Activated naive CD8-positive, alpha-beta T cell treated with anti-CD3 and anti-CD28 coated beads, Interleukin-2, amount 10 ng/mL, durations not matched to agents 7 days and 5 days (primary cell): ENCODE measurements around the gene FASN. TPM values are rescaled to one million over a fixed set of nuclear protein-coding genes. Genes with fewer than 3 reads are reported as not detected.
A peak's percentile ranks its signal among the peaks of the same experiment; 100 is the strongest.

Source experiments
- ATAC-seq: fragments of 150-1000 bp; cut with Tn5 transposase; one replicate; pipeline ENCODE4 v1.10.0; 2021; ENCODE audit warnings: low read depth, moderate library complexity
- POLR2A ChIA-PET: fragments of 350-600 bp; sonication (Branson Sonifier 250); formaldehyde crosslinking; loops from one replicate; lab custom pipeline; 2021; ENCODE audit warnings: antibody characterized with exemption; lab: Charles Lee
- DNase-seq: peaks from one replicate; pipeline ENCODE4 v3.0.0; 2021
- H3K27ac Mint-ChIP-seq: one replicate; pipeline ENCODE4 v1.8.0; 2022; ENCODE audit warnings: mild to moderate bottlenecking, mixed read lengths
- H3K27me3 Mint-ChIP-seq: one replicate; pipeline ENCODE4 v1.8.0; 2022; ENCODE audit warnings: mild to moderate bottlenecking, moderate library complexity, mixed read lengths
- H3K36me3 Mint-ChIP-seq: one replicate; pipeline ENCODE4 v1.8.0; 2021; ENCODE audit warnings: mild to moderate bottlenecking, mixed read lengths
- H3K4me1 Mint-ChIP-seq: one replicate; pipeline ENCODE4 v1.8.0; 2021; ENCODE audit warnings: mixed read lengths
- H3K4me3 Mint-ChIP-seq: one replicate; pipeline ENCODE4 v1.8.0; 2022; ENCODE audit warnings: mild to moderate bottlenecking, moderate library complexity, mixed read lengths
- H3K9me3 Mint-ChIP-seq: one replicate; pipeline ENCODE4 v1.8.0; 2021; ENCODE audit warnings: mixed read lengths
- total RNA-seq, 2 experiments: library from RNA; stranded (reverse); gene quantifications; one replicate each; pipeline ENCODE4 v1.2.3, GENCODE V29; 2021

FASN gene
- total RNA-seq, 2 experiments from 2014 or later, result 154 to 163 TPM

- peaks cover 3% of the 10 kb centered on the region for H3K36me3 Mint-ChIP-seq
- peak overlapping the region; percentile 94 for H3K27ac Mint-ChIP-seq
- ATAC-seq, result no peak
- POLR2A ChIA-PET, result interaction anchor here (3.4 kb wide), 1 partner anchor 17 kb away, joined by 29 read pairs; no protein-coding TSS in a partner anchor
- no peaks in the 10 kb centered on the region for H3K9me3 Mint-ChIP-seq
- H3K4me3 Mint-ChIP-seq, result peak overlapping the region; percentile 89
- H3K27me3 Mint-ChIP-seq, result no peaks in the 10 kb centered on the region
- no peak for DNase-seq
- peaks cover 14% of the 10 kb centered on the region for H3K4me1 Mint-ChIP-seq
Measured at GRCh38 chr17:82104797-82105416, 6.9 kb upstream of the FASN start.

- Mint-ChIP-seq H3K4me3 (no peak overlapping the region), H3K4me1 (peaks cover 16% of the 10 kb centered on the region), H3K9me3 (no peaks in the 10 kb centered on the region), H3K27me3 (no peaks in the 10 kb centered on the region), H3K27ac (no peak overlapping the region), H3K36me3 (peaks cover 3% of the 10 kb centered on the region)
- no peak for ATAC-seq
- DNase-seq, result no peak
- POLR2A ChIA-PET, result no interaction called here
Measured at GRCh38 chr17:82103553-82104451, 5.8 kb upstream of the FASN start.

GRCh38 chr17:82101767-82102679 is 4.0 kb upstream of the FASN start:
- H3K27me3 Mint-ChIP-seq, result no peaks in the 10 kb centered on the region
- no peak for ATAC-seq
- no peaks in the 10 kb centered on the region for H3K36me3 Mint-ChIP-seq
- H3K4me1 Mint-ChIP-seq, result peaks cover 16% of the 10 kb centered on the region
- no peaks in the 10 kb centered on the region for H3K9me3 Mint-ChIP-seq
- POLR2A ChIA-PET, result no interaction called here
- no peak overlapping the region for H3K27ac Mint-ChIP-seq
- no peak overlapping the region for H3K4me3 Mint-ChIP-seq
- DNase-seq, result no peak

GRCh38 chr17:82101301-82101715 is 3.3 kb upstream of the FASN start:
- Mint-ChIP-seq H3K27ac (no peak overlapping the region), H3K4me1 (peaks cover 13% of the 10 kb centered on the region), H3K36me3 (no peaks in the 10 kb centered on the region), H3K9me3 (no peaks in the 10 kb centered on the region), H3K4me3 (no peak overlapping the region), H3K27me3 (no peaks in the 10 kb centered on the region)
- no peak for DNase-seq
- no peak for ATAC-seq
- POLR2A ChIA-PET, result no interaction called here

- no peak overlapping the region for H3K27ac Mint-ChIP-seq
- no peak for DNase-seq
- ATAC-seq, result no peak
- peaks cover 11% of the 10 kb centered on the region for H3K4me1 Mint-ChIP-seq
- no peaks in the 10 kb centered on the region for H3K36me3 Mint-ChIP-seq
- H3K4me3 Mint-ChIP-seq, result no peak overlapping the region
- POLR2A ChIA-PET, result interaction anchor here (1.0 kb wide), 1 partner anchor 107 kb away, joined by 3 read pairs; no protein-coding TSS in a partner anchor
- no peaks in the 10 kb centered on the region for H3K9me3 Mint-ChIP-seq
- H3K27me3 Mint-ChIP-seq, result no peaks in the 10 kb centered on the region
Measured at GRCh38 chr17:82100502-82101298, 2.7 kb upstream of the FASN start.

- ATAC-seq (peak; percentile 3), DNase-seq (no peak)
- Mint-ChIP-seq H3K9me3 (no peaks in the 10 kb centered on the region), H3K27me3 (no peaks in the 10 kb centered on the region), H3K27ac (peak overlapping the region; percentile 84), H3K4me3 (peak overlapping the region; percentile 87), H3K36me3 (no peaks in the 10 kb centered on the region), H3K4me1 (peaks cover 5% of the 10 kb centered on the region)
- POLR2A ChIA-PET, result interaction anchor here (0.6 to 1.9 kb wide), 14 partner anchors 19 to 586 kb away, joined by 3 to 12 read pairs (median 4); partner anchors contain the start of genes CENPX, DCXR, DUS1L and GPS1
Measured at GRCh38 chr17:82098939-82099763, 1.1 kb upstream of the FASN start.

GRCh38 chr17:82097919-82098168 is 192 bp downstream of the FASN start:
- Mint-ChIP-seq H3K4me3 (peak overlapping the region; percentile 72), H3K27ac (peak overlapping the region; percentile 69), H3K4me1 (peaks cover 5% of the 10 kb centered on the region), H3K9me3 (no peaks in the 10 kb centered on the region), H3K36me3 (no peaks in the 10 kb centered on the region), H3K27me3 (no peaks in the 10 kb centered on the region)
- POLR2A ChIA-PET, result interaction anchor here (0.6 to 1.9 kb wide), 10 partner anchors 8 to 585 kb away, joined by 3 to 16 read pairs (median 4); partner anchors contain the start of genes ARL16, DUS1L, GPS1 and HGS
- DNase-seq (no peak), ATAC-seq (no peak)

GRCh38 chr17:82097184-82097918 is 685 bp downstream of the FASN start:
- peak; percentile 68 for DNase-seq
- ATAC-seq, result peak; percentile 2
- POLR2A ChIA-PET, result interaction anchor here (0.6 to 1.9 kb wide), 11 partner anchors 9 to 584 kb away, joined by 3 to 16 read pairs (median 4); partner anchors contain the start of genes ARL16, DUS1L, GPS1 and HGS

GRCh38 chr17:82096709-82097183 is 1.3 kb downstream of the FASN start:
- H3K36me3 Mint-ChIP-seq, result no peaks in the 10 kb centered on the region
- H3K27me3 Mint-ChIP-seq, result no peaks in the 10 kb centered on the region
- H3K9me3 Mint-ChIP-seq, result no peaks in the 10 kb centered on the region
- peak overlapping the region; percentile 77 for H3K4me3 Mint-ChIP-seq
- DNase-seq (no peak), ATAC-seq (no peak)
- H3K27ac Mint-ChIP-seq, result peak overlapping the region; percentile 45
- POLR2A ChIA-PET, result interaction anchor here (0.8 to 0.9 kb wide), 3 partner anchors 10 to 53 kb away, joined by 3 read pairs; no protein-coding TSS in a partner anchor
- peaks cover 5% of the 10 kb centered on the region for H3K4me1 Mint-ChIP-seq

More at GRCh38 chr17:82097184-82097918, 685 bp downstream of the FASN start:
- H3K4me1 Mint-ChIP-seq, result peaks cover 5% of the 10 kb centered on the region
- no peaks in the 10 kb centered on the region for H3K9me3 Mint-ChIP-seq
- H3K27me3 Mint-ChIP-seq, result no peaks in the 10 kb centered on the region
- H3K4me3 Mint-ChIP-seq, result peak overlapping the region; percentile 77
- no peaks in the 10 kb centered on the region for H3K36me3 Mint-ChIP-seq
- H3K27ac Mint-ChIP-seq, result peak overlapping the region; percentile 45

GRCh38 chr17:82095777-82096708 is 2.0 kb downstream of the FASN start:
- POLR2A ChIA-PET, result interaction anchor here (0.8 to 0.9 kb wide), 2 partner anchors 9 to 53 kb away, joined by 3 read pairs; no protein-coding TSS in a partner anchor
- no peak for DNase-seq
- Mint-ChIP-seq H3K4me3 (peak overlapping the region; percentile 77), H3K27me3 (no peaks in the 10 kb centered on the region), H3K9me3 (no peaks in the 10 kb centered on the region), H3K4me1 (peaks cover 5% of the 10 kb centered on the region), H3K36me3 (no peaks in the 10 kb centered on the region), H3K27ac (peak overlapping the region; percentile 60)
- no peak for ATAC-seq
